GM12873 (cell line): Measurements from ENCODE around the gene ZNF26.

Experiments
- TF ChIP-seq, protein P1 (sequence below): IDR thresholded peaks from 2 replicates; pipeline ENCODE4 v1.5.1; 2012; ENCODE audit warnings: low read depth, mild to moderate bottlenecking, moderate library complexity, low read length, control low read depth; ENCODE audit not compliant: insufficient read depth; ENCODE audit errors: missing control alignments

Gene ZNF26

DNA sequence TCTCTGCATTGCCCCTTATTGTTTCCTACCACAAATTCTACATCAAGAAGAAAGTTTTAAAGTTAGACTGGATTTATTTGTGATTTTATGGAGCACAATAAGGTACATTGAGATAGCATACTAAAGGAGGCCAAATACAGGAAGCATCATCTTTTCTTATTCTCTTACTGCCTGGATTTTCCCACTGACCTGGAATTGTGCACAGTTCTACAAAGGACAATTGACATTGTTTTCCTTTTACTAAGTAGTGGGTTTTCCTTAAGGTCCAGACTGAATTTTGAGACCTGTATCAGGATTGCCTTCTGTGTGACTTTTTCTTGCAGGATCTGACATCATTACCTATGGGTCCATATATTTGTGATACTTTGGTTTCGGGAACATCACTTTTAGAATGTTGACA lies 75.8 kb downstream of the ZNF26 start:
- TF ChIP-seq, protein P1, sequence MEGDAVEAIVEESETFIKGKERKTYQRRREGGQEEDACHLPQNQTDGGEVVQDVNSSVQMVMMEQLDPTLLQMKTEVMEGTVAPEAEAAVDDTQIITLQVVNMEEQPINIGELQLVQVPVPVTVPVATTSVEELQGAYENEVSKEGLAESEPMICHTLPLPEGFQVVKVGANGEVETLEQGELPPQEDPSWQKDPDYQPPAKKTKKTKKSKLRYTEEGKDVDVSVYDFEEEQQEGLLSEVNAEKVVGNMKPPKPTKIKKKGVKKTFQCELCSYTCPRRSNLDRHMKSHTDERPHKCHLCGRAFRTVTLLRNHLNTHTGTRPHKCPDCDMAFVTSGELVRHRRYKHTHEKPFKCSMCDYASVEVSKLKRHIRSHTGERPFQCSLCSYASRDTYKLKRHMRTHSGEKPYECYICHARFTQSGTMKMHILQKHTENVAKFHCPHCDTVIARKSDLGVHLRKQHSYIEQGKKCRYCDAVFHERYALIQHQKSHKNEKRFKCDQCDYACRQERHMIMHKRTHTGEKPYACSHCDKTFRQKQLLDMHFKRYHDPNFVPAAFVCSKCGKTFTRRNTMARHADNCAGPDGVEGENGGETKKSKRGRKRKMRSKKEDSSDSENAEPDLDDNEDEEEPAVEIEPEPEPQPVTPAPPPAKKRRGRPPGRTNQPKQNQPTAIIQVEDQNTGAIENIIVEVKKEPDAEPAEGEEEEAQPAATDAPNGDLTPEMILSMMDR, result no peak

DNA sequence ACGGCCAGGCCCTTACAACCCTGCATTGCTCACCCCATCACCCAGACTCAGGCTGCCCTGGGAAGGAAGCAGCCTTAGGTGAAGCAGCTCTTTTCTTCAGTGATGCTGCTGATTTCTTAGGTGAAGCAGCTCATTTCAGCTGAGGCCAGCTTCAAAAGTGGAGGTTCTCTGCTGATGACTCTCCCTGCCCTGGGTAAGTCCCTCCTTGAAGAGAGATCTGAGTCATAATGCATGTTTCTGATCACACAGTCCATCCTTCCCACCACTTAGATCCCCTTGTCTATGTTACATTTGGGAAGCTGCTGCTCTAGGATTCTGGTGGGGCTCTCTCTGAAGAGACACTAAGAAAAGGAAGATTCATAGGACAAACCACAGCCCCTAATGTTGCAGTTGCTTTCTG lies 77.4 kb downstream of the ZNF26 start:
- TF ChIP-seq, protein P1, result no peak

- TF ChIP-seq, protein P1, result no peak
These were observed 87.7 kb downstream of the ZNF26 start for GRCh38 chr12:133073836-133074235.
